HEK293T (cell line): ENCODE data around the gene DLG2.

ENCODE experiments used
- ARNT ChIP-seq: fragments of 450-650 bp; IDR thresholded peaks from 2 replicates; pipeline ENCODE4 v1.6.1; 2017; ENCODE audit warnings: mild to moderate bottlenecking
- BHLHE40 ChIP-seq: fragments of 450-650 bp; IDR thresholded peaks from 2 replicates; pipeline ENCODE4 v1.6.1; 2016; ENCODE audit warnings: mild to moderate bottlenecking, moderate library complexity, borderline replicate concordance
- ELF4 ChIP-seq: fragments of 450-650 bp; IDR thresholded peaks from 2 replicates; pipeline ENCODE4 v1.6.1; 2017; ENCODE audit warnings: antibody characterized with exemption
- FOXA1 ChIP-seq: fragments of 450-650 bp; IDR thresholded peaks from 2 replicates; pipeline ENCODE4 v1.6.1; 2016; ENCODE audit warnings: mild to moderate bottlenecking
- FOXK2 ChIP-seq: fragments of 450-650 bp; IDR thresholded peaks from 2 replicates; pipeline ENCODE4 v1.6.1; 2016; ENCODE audit warnings: mild to moderate bottlenecking
- FOXM1 ChIP-seq: fragments of 450-650 bp; IDR thresholded peaks from 2 replicates; pipeline ENCODE4 v1.6.1; 2017; ENCODE audit warnings: mild to moderate bottlenecking, borderline replicate concordance
- HDGF ChIP-seq: fragments of 450-650 bp; IDR thresholded peaks from 2 replicates; pipeline ENCODE4 v1.6.1; 2017; ENCODE audit warnings: antibody characterized with exemption, borderline replicate concordance
- L3MBTL2 ChIP-seq: fragments of 450-650 bp; conservative IDR thresholded peaks from 2 replicates; pipeline ENCODE4 v1.6.1; 2016; ENCODE audit warnings: mild to moderate bottlenecking
- LEF1 ChIP-seq: fragments of 450-650 bp; IDR thresholded peaks from 2 replicates; pipeline ENCODE4 v1.6.1; 2017; ENCODE audit warnings: mild to moderate bottlenecking, borderline replicate concordance
- NFRKB ChIP-seq: fragments of 450-650 bp; IDR thresholded peaks from 2 replicates; pipeline ENCODE4 v1.6.1; 2016; ENCODE audit warnings: mild to moderate bottlenecking, moderate library complexity
- SP1 ChIP-seq: fragments of 450-650 bp; IDR thresholded peaks from 2 replicates; pipeline ENCODE4 v1.6.1; 2017
- TARDBP ChIP-seq: fragments of 450-650 bp; IDR thresholded peaks from 2 replicates; pipeline ENCODE4 v1.6.1; 2016
- TF ChIP-seq, protein P1 (sequence below): fragments of 450-650 bp; IDR thresholded peaks from 2 replicates; pipeline ENCODE4 v1.6.1; 2016

DNA sequence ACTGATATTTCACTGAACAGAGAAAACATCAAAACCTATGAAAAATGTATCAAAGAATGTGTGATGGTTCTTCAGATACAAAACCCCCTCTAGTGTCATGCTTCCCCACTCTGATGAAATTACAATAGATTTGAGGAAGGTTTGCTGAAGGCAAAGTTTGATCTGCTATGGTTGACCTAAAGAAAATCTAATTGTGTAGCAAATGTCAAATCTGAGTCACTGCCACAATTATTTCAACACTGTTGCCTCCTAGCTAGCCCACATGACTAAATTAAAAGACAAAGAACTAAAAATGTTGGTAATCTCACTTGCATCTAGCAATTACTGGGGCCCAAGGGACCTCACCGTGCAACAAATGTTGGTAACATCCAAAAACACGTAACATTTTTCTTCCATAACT, 728.0 kb downstream of the DLG2 start:
- TF ChIP-seq FOXM1 (no peak), SP1 (no peak), L3MBTL2 (no peak), FOXA1 (no peak), HDGF (no peak), TARDBP (no peak), FOXK2 (no peak), ELF4 (no peak), BHLHE40 (no peak), LEF1 (no peak), NFRKB (no peak), ARNT (no peak)
- TF ChIP-seq, protein P1, sequence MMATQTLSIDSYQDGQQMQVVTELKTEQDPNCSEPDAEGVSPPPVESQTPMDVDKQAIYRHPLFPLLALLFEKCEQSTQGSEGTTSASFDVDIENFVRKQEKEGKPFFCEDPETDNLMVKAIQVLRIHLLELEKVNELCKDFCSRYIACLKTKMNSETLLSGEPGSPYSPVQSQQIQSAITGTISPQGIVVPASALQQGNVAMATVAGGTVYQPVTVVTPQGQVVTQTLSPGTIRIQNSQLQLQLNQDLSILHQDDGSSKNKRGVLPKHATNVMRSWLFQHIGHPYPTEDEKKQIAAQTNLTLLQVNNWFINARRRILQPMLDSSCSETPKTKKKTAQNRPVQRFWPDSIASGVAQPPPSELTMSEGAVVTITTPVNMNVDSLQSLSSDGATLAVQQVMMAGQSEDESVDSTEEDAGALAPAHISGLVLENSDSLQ = no peak
